Upper lobe of right lung (tissue), 1 donor: ENCODE measurements around the gene MBD2. TPM values are rescaled to one million over a fixed set of nuclear protein-coding genes. Genes with fewer than 3 reads are reported as not detected.

ENCODE experiments used
- ATAC-seq: fragments of 200-7000 bp; cut with Tn5 transposase; one replicate; pipeline ENCODE4 v1.9.1; 2020; ENCODE audit warnings: mild to moderate bottlenecking, moderate library complexity
- DNase-seq: peaks from one replicate; pipeline ENCODE4 v3.0.0-alpha.2; 2020
- H3K27ac ChIP-seq: fragments of 200-600 bp; one replicate; pipeline ENCODE4 v1.8.0; 2022
- H3K27me3 ChIP-seq: fragments of 200-600 bp; one replicate; pipeline ENCODE4 v1.8.0; 2022; ENCODE audit warnings: mild to moderate bottlenecking
- H3K36me3 ChIP-seq: fragments of 200-600 bp; one replicate; pipeline ENCODE4 v1.8.0; 2022
- H3K4me1 ChIP-seq: fragments of 200-600 bp; one replicate; pipeline ENCODE4 v1.8.0; 2022
- H3K4me3 ChIP-seq: fragments of 200-600 bp; one replicate; pipeline ENCODE4 v1.8.0; 2022; ENCODE audit warnings: mild to moderate bottlenecking
- H3K9me3 ChIP-seq: fragments of 200-600 bp; one replicate; pipeline ENCODE4 v1.8.0; 2022
- intact Hi-C: fragments of 100-400 bp; cut with DNase I; formaldehyde crosslinking; loops from one replicate; pipeline ENCODE4 v1.11.0; 2022
- total RNA-seq: library from RNA; stranded (reverse); fragmentation: NEBNext Ultra II Directional; extraction: Animal tissue kit (Norgen Biotek cat#: 25700); gene quantifications from one replicate; pipeline ENCODE4 v1.2.1, GENCODE V29; 2021
- TF ChIP-seq, protein P1 (sequence below): fragments of 200-600 bp; IDR thresholded peaks from one replicate; pipeline ENCODE4 v1.8.0; 2022; ENCODE audit warnings: antibody characterized with exemption
- donor health status: DM: no; HTN: yes; CAD: no; lungs with severe emphysema.

The MBD2 gene
- total RNA-seq, 1 donor from 2014 or later: 78.4 TPM

DNA sequence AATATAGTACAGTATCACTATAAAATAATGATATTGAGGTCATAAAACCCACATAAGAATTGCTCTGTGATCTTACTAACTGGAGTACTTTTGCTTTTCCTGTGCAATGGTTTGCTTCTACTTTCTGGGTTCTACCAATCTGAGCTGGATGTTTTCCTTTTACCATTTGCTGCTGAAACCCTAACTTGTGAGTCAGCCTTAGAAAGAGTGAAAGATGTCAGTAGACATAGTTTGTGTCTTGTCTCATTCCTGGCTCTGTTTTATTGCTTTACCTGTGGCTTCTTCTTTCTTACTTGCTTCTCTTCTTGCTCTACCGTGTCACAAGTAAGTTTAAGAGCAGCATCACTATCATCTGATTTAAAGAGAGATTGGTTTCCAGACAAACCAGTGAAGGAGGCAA, 61.0 kb downstream of the MBD2 start:
- Histone ChIP-seq H3K9me3 (no peaks in the 10 kb centered on the region), H3K4me1 (no peaks in the 10 kb centered on the region), H3K4me3 (no peak overlapping the region), H3K27me3 (no peaks in the 10 kb centered on the region), H3K36me3 (peaks cover 70% of the 10 kb centered on the region), H3K27ac (no peak overlapping the region)
- ATAC-seq (no peak), DNase-seq (no peak)
- TF ChIP-seq, protein P1, sequence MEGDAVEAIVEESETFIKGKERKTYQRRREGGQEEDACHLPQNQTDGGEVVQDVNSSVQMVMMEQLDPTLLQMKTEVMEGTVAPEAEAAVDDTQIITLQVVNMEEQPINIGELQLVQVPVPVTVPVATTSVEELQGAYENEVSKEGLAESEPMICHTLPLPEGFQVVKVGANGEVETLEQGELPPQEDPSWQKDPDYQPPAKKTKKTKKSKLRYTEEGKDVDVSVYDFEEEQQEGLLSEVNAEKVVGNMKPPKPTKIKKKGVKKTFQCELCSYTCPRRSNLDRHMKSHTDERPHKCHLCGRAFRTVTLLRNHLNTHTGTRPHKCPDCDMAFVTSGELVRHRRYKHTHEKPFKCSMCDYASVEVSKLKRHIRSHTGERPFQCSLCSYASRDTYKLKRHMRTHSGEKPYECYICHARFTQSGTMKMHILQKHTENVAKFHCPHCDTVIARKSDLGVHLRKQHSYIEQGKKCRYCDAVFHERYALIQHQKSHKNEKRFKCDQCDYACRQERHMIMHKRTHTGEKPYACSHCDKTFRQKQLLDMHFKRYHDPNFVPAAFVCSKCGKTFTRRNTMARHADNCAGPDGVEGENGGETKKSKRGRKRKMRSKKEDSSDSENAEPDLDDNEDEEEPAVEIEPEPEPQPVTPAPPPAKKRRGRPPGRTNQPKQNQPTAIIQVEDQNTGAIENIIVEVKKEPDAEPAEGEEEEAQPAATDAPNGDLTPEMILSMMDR: no peak
- intact Hi-C loops: no loop called here

DNA sequence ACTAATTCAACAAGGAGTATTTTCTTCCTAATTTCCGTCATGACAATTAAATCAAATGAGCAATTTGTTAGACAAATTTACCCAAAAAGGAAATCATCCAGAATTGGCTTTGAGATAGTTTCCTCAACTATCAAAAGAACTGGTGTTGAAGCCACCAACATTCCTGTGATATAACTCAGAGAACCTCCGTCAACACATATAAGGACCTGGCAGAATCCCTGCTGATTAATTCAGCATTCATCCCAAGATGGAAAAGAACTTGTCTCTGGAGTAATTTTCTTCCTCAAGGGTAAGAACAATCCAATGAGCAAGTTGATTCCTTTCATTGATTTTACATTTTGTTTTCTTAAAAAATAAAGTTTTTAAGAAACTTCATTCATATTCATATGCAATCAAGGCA, 62.0 kb downstream of the MBD2 start:
- no peak for ATAC-seq
- no peaks in the 10 kb centered on the region for H3K9me3 ChIP-seq
- no peak for DNase-seq
- H3K4me3 ChIP-seq: no peak overlapping the region
- TF ChIP-seq, protein P1: no peak
- peaks cover 80% of the 10 kb centered on the region for H3K36me3 ChIP-seq
- intact Hi-C loops: no loop called here
- no peaks in the 10 kb centered on the region for H3K27me3 ChIP-seq
- H3K4me1 ChIP-seq: no peaks in the 10 kb centered on the region
- no peak overlapping the region for H3K27ac ChIP-seq

DNA sequence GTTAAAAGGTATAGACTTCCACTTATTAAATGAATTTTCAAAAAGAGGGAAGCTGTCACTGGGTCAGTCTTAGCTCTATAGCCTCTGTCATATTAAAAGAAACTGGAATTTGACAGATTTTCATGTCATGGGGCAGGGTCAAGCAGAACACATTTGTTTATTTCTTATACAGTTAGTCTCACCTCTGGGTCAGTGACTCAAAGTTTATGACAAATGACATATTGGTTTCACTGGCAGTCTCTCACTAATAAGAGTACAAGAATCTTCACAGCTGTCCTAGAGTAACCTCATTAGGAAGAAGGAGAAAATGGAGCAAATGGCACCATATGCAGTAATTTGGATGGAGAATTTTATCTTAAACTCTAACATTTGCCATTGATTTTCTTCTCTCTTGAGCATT, 63.2 kb downstream of the MBD2 start:
- TF ChIP-seq, protein P1: no peak
- ATAC-seq: no peak
- Histone ChIP-seq H3K27ac (no peak overlapping the region), H3K4me1 (no peaks in the 10 kb centered on the region), H3K4me3 (no peak overlapping the region), H3K9me3 (no peaks in the 10 kb centered on the region), H3K36me3 (peaks cover 92% of the 10 kb centered on the region), H3K27me3 (no peaks in the 10 kb centered on the region)
- intact Hi-C loops: no loop called here
- DNase-seq: no peak

DNA sequence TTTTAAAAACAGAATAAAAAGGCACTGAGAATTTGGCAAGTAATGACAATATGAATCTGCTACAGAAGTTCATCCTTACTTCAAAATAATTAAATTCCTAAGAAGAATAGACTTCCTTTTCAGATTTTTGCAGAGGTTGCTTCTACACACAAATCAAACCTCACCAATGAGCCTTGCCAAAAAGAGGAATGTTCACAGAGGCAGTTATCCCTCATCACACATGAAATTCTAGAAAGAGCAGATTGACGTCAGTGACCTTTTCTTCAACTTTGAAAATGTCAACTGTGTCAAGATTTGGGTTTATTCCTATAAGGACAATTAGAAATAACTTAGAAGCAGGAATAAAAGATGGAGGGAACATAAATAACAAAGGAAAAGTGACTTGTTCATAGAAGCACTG, 64.6 kb downstream of the MBD2 start:
- DNase-seq (no peak), ATAC-seq (no peak)
- peaks cover 94% of the 10 kb centered on the region for H3K36me3 ChIP-seq
- TF ChIP-seq, protein P1: no peak
- no peak overlapping the region for H3K4me3 ChIP-seq
- H3K27me3 ChIP-seq: no peaks in the 10 kb centered on the region
- no peaks in the 10 kb centered on the region for H3K4me1 ChIP-seq
- H3K9me3 ChIP-seq: no peaks in the 10 kb centered on the region
- intact Hi-C loops: no loop called here
- H3K27ac ChIP-seq: no peak overlapping the region

DNA sequence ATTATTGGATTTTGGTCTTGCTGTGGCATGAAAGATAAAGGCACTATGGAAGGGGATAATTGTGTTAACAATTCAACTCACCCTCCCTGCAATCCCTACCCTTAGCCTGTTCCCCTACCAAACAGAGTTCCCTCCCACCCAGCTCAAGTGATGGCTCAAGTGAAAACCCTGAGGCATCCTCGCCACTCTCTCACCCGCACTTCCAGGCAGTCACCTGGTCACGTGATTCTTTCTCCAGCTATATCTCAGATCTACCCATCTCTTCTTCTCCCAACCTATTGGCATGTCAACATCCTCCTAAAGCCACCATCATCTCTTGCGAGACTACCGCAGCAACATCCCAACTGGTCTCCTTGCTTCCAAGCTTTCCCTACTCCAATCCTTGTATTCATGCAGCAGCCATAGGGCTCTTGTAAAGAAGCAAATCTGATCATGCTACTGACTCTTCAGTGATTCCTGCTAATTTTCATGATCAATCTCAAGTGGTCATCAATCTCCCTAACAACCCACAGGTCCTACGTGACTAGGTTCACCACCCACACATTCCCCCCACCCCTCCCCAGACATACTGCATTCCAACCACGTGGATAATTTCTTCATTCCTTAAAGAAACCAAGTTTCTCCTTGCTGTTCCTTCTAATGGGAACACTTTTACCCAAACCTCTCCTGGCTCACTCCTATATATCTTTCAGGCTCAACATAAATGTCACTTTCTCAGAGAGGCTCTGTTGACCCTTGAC, 66.7 kb downstream of the MBD2 start:
- ATAC-seq (no peak), DNase-seq (no peak)
- intact Hi-C loops: no loop called here
- Histone ChIP-seq H3K4me3 (no peak overlapping the region), H3K36me3 (peaks cover 94% of the 10 kb centered on the region), H3K27me3 (no peaks in the 10 kb centered on the region), H3K27ac (no peak overlapping the region), H3K4me1 (no peaks in the 10 kb centered on the region), H3K9me3 (no peaks in the 10 kb centered on the region)
- TF ChIP-seq, protein P1: no peak

DNA sequence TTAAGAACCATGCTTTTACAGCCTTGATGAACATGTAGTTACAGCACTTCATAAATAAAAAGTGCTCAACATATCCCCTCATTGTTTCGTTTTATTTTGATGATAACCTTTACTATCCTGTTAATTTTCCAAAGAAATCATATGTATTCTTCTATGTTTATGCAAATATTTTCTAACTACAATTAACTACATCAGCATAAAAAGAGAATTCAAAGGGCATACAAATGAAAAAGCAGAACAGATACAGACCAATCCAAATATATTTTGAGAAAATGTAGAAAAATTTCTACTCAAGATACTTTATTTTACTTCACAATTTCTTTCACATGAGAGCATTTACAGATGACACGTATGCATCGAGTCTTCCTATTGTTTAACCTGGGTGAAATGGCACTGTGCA, 69.1 kb downstream of the MBD2 start:
- Histone ChIP-seq H3K9me3 (no peaks in the 10 kb centered on the region), H3K4me3 (no peak overlapping the region), H3K36me3 (peaks cover 91% of the 10 kb centered on the region), H3K27ac (no peak overlapping the region), H3K27me3 (no peaks in the 10 kb centered on the region), H3K4me1 (no peaks in the 10 kb centered on the region)
- DNase-seq (no peak), ATAC-seq (no peak)
- intact Hi-C loops: no loop called here
- TF ChIP-seq, protein P1: no peak
